T-helper 22 cell (primary cell): Measurements from ENCODE around the gene SELENOO.
"Not testable (repeated sequence)": the region's sequence is repeated elsewhere in the genome, so short reads cannot be mapped to it uniquely, and the experiment has no call there.

Experiments used
- DNase-seq: peaks from one replicate; pipeline ENCODE4 v3.0.0-alpha.2; 2020; ENCODE audit warnings: low read depth

Gene SELENOO, protein sequence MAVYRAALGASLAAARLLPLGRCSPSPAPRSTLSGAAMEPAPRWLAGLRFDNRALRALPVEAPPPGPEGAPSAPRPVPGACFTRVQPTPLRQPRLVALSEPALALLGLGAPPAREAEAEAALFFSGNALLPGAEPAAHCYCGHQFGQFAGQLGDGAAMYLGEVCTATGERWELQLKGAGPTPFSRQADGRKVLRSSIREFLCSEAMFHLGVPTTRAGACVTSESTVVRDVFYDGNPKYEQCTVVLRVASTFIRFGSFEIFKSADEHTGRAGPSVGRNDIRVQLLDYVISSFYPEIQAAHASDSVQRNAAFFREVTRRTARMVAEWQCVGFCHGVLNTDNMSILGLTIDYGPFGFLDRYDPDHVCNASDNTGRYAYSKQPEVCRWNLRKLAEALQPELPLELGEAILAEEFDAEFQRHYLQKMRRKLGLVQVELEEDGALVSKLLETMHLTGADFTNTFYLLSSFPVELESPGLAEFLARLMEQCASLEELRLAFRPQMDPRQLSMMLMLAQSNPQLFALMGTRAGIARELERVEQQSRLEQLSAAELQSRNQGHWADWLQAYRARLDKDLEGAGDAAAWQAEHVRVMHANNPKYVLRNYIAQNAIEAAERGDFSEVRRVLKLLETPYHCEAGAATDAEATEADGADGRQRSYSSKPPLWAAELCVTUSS

DNA sequence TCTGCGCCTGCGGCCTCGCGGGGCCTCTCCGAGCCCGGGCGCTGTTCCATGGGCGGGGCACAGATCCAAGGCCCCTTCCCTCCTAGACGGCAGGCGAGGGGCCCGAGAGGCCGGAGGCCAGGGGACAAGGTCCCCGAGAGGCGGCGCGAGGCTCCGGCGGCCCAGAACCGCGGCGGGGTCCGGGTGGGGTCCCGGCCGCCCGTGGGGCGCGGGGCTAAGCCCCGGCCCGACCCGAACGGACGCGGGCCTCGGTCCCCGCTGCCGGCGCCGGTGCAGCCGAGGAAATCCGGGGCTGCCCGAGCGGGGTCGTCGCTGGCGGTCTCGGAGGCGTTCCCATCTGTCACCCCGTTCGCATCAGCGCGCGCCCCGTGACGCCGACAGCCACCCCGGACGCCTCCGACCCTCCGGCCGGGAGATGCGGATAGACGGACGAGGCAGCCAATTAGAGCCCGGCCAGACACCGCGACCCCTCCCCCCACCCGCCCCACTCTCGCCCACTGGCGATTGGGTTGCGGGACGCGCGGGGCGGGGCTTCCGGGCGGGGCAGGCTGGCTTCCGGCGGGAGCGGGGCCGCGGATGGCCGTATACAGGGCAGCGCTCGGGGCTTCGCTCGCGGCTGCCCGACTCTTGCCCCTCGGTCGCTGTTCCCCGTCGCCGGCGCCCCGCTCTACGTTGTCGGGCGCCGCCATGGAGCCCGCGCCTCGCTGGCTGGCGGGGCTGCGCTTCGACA lies at the start of gene SELENOO:
SELENOO (plus strand) TSS at position 551 of the 730 bp plus-strand sequence; CDS start at position 577, 26 bp downstream.
- DNase-seq: peak; percentile 86

DNA sequence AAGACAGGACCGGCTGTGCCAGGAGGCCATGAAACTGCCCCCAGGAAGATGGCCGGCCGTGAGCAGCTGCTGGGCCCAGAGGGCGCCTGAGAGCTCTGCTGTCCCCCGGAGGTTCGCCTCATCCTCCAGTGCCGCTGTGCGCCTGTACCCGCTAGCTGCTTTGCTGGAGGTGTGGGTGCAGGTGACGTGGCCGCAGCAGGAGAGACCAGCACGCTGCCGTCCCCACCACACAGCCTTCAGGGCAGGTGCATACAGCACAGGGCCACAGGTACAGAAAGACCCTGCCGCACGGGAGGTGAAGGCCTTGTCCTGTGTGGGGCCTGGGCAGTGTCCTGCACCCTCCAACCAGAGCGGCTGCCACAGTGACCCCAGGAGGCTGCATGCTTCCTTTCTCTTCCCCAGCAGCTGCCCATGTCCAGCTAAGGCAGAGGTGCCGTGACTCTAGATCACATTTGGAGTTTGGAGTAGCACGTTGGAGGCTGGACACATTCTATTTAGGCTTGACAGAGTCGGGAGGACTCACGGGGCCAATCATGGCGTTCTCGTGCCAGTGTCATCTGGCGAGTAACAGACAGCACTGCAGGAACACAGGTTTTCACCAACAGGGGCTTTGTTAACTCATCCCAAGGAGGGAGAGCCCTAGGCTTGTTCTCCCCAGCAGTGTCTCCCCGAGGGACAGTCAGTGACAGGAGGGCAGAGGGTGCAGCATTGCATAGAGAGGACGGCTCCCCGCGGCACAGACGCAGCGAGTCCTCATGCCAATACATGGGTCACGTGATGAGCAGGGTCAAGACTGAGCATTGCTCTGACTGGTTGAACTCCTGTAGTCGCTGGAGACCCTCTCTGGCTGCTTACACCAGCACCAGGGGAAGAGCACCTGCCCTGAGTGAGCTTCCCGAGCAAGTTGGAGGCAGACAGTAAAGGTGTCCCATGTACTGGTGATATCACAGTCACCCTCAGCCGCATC lies 49.0 kb upstream of the SELENOO start:
- no peak for DNase-seq

DNA sequence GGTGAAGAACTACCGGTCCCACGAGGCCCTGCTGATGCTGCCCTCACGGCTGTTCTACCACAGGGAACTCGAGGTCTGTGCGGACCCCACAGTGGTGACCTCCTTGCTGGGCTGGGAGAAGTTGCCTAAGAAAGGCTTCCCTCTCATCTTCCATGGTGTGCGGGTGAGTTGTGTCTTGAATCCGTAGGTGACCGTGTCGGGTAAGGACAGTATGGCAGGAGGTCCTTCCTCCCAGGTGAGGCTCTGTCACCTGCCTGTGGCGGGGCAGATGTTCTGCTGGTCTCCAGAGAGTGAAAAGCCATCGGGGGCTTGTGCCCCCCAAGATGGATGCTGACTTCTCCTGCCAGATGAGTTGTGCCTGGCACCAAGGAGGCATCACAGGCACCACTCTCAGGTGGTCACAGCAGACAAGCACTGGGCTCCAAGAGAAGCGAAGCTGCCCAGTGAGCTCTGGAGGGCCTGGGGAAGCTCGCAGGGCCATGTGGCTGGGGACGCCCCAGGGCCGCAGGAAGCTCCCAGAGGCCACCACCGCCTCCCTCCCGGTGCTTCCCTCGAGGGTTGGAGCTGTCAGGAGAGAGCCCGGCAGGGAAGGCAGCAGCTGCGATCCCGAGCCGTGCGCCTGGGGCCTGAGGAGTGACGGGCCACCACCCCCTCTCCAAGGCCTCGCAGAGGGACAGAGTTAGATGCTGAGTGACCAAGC lies 47.6 kb upstream of the SELENOO start:
- no peak for DNase-seq

DNA sequence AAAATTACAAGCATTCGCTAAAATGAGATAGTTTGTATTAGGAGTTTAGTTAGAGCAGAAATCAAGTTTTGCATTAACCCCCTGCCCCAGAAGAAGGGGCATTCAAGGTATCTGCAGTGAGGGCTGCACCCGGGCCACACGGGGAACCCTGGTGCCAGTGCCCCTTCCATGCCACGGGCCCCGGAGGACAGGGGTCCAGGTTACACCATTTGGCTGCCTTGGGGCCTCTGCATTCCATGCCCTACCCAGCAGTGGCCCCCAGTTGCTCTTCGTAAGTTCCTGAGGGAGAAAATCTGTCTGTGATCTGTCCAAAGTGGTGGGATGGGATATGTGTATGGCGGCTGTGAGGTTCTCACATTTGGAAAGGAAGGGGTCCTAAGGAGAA lies 47.1 kb upstream of the SELENOO start:
- DNase-seq: no peak

DNA sequence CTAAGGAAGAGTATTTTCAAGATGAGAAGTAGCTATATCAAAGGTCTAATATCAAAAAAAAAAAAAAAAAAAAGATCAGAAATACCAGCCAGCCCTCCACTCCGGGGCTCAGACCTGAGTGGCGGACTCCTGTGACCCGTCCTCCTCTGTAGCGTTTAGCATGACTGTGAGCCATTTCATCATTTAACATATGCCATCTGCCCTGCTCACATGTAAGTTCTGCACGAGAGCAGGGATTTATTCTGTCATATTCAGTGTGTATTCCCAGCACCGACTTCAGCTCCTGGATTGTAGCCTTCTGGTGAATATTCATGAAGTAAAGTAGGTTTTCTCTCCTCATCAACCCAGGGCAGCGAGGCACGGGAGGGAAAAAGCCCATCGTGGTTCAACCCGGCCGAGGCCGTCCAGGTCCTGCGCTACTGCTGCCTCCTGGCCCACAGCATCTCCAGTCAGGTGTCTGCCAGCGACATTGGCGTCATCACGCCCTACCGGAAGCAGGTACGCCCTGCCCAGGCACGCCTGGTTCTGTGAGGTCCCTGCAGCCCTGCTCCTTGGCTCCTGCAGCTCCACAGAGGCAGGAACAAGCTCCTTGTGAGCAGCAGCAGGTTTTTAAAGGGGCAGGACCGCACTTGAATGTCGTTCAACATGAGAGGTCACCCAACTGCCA lies 43.0 kb upstream of the SELENOO start:
- DNase-seq: no peak

DNA sequence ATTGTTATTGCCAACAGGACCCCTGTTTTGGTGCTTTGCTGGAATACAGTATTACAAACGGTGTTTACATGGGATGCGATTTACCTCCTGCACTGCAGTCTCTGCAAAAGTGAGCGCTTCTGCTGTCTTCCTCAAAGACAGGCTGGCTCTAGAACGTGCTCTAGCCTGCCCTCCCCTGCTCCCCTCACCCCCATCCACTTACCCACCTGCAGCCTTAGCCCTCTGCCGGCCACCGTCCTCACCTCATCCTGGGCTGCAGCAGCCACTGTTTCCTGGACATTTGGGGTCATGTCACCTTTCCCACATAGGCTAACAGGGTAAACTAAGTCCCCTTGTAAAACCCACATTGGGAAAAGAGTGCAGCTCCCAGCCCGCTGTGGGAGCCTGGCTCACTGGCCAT lies 39.9 kb upstream of the SELENOO start:
- DNase-seq: no peak

DNA sequence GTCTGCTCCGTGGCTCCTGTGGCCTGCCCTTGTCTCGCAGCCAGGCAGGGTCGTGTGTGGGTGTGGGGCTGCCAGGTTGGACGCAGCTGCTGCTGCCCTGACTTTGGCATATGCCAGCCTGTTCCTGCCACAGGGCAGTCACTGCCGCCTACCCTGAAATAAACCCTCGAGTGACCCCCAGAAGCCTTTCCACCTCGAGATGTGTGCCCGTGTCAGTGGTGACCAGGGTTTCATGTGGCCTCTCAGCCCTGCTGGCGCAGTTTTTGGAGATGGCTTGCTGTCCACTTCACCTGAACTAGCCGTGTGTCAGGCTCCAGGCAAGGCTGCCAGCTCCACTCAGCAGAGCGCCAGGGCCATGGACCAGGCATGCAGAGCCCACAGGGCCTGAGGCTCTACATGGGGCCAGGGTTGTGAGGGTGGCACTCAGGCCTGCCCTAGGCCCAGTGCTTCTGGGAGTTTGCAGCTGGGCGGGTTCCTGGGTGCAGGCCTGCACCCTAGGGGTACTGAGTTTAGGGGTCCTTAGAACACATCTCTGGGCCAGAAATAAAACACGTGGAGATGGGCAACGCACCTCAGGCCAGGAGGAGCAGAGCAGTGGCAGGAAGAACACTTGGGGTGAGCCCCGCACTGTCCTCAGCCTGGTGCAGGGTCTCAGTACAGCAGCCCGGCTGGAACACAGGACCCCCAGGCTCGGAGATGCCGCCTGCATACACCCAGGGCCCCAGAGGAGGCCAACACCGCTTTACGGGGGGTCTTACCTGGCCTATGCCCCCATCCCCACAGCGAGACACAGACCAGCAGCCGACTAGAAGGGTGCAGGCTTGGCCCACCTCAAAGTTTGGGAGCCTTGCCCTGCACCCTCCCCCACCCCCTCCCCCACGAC lies 39.1 kb upstream of the SELENOO start:
- no peak for DNase-seq

DNA sequence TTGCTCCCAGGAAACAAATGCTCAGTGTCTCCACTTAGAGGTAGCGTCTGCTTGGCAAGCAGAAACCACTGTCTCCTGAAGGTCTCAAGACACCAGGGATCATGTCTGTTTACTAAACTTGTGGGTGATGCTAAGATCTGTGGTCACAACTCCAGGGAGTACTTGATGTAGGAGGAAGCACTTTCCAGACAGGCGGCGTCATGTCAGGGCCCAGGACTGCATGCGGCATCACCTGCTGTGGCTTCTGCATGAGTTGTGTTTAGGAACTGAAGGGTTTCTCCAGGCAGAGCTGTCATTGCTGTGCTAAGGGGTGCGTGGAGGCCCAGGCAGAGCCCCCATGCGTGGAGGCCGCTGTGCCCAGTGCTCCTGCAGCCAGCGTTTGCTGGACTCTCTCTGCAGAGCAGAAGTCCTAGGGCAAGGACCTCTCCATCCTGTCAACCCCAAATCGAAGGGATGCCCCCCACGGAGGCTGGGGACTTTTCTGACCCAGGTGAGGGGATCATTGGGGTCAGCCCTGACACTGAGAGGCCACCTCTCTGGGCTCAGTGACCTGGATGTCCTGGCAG lies 38.3 kb upstream of the SELENOO start:
- no peak for DNase-seq

DNA sequence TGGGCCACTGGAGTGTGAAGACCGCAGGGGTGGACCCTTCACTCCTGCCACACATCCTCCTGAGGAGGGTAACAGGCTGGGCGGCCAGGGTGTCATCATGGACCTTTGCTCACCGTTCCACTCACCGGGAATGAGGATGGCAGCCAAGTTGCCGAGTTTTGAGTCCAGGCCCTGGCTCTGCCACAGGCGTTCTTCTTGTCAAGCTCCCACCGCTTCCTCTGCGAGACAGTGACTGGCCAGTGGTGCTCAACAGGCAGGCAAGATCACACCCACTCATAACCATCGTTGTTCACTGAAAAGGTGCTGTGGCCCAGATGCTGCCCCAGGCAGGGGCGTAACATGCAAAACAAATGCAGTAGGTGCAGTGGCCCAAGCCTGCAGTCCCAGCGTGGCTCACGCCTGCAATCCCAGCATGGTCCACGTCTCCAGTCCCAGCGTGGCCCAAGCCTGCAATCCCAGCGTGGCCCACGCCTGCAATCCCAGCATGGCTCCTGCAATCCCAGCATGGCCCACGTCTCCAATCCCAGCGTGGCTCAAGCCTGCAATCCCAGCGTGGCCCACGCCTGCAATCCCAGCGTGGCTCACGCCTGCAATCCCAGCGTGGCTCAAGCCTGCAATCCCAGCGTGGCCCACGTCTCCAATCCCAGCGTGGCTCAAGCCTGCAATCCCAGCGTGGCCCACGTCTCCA lies 35.2 kb upstream of the SELENOO start:
- DNase-seq: no peak

DNA sequence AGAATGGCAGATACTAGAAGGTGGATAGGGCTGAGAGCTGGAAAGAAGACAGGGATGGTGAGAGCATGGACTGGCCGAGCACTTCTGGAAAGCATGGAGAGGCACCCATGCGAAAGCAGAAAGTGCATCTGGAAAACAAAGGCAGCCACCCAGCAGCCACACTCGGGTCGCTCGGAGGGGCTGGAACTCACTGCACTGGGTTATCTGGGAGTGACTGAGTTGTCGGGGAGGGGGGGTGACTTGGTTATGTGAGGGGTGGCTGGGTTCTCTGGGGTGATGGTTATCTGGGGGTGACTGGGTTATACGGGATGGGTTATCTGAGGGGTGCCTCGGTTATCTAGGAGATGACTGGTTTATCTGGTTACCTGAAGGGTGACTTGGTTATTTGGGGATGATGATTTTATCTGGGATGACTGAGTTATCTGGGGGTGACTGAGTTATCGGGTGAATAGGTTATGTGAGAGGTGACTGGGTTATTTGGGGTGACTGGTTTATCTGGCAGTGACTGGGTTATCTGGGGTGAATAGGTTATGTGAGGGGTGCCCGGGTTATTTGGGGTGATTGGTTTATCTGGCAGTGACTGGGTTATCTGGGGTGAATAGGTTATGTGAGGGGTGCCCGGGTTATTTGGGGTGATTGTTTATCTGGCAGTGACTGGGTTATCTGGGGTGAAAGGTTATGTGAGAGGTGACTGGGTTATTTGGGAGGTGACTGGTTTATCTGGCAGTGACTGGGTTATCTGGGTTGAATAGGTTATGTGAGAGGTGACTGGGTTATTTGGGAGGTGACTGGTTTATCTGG lies 32.9 kb upstream of the SELENOO start:
- no peak for DNase-seq

DNA sequence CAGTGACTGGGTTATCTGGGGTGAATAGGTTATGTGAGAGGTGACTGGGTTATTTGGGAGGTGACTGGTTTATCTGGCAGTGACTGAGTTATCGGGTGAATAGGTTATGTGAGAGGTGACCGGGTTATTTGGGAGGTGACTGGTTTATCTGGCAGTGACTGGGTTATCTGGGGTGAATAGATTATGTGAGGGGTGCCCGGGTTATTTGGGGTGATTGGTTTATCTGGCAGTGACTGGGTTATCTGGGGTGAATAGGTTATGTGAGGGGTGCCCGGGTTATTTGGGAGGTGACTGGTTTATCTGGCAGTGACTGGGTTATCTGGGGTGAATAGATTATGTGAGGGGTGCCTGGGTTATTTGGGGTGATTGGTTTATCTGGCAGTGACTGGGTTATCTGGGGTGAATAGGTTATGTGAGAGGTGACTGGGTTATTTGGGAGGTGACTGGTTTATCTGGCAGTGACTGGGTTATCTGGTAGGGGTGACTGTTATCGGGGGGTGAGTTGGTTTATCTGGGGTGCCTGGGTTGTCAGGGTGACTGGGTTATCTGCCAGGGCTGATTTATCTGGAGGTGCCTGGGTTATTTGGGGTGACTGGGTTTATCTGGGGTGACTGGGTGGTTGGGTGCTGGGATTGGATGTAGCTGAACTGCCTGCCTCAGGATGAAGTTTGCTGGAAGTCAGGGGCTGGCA lies 32.2 kb upstream of the SELENOO start:
- not testable (repeated sequence) for DNase-seq

DNA sequence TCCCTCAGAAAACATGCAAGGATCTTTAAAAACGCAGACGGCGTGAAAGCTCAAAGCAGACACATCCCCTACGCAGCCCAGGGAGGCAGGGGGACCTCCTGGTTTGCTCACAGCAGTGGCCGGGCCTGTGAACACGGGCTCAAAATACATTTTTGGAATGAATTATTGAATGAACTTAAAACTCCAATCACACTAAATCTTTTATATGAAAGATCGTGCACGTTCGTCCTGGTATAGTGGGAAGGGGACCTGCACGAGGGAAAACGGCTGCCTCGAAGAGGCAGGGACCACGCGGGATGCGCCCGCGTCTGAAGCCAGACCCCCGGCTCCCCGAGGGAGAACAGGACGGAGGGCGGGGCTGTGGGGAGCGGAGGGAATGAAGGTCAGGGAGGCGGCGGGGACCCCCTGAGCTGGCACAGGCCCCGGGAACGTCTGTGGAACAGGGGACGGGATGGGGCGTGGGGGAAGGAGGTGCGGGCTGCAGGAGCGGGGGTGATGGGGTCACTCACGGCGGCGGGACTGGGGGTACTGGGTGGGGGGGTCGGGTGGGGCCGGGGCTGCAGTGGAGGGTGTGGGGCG lies 31.5 kb upstream of the SELENOO start:
- no peak for DNase-seq

DNA sequence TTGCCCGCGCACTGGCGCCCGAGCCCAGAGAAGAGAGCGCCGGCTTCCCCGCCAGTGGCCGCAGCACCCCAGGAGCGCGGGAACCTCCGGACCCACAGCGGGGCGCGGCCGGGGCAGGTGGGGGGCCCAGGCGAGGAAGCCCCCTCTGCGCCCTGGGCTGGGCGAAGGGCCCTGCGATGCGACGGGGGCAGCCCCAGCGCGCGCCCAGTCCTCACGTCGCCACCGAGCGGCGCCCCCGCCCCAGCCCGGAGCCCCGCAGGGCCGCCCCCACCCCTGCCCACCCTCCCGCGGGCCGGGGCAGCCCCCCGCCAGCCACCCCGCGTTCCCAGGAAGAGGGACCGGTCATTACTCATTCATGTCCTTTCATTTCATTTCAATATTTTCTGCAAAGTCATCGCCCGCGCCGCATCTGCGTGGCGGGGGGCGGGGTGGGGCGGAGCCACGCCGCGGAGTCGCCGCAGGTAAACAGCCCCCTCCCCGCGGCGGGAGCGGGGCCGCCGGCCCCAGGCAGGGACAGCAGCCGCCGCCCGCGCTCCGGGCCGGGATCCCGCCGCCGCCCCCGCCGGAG lies 31.0 kb upstream of the SELENOO start:
- DNase-seq: no peak

DNA sequence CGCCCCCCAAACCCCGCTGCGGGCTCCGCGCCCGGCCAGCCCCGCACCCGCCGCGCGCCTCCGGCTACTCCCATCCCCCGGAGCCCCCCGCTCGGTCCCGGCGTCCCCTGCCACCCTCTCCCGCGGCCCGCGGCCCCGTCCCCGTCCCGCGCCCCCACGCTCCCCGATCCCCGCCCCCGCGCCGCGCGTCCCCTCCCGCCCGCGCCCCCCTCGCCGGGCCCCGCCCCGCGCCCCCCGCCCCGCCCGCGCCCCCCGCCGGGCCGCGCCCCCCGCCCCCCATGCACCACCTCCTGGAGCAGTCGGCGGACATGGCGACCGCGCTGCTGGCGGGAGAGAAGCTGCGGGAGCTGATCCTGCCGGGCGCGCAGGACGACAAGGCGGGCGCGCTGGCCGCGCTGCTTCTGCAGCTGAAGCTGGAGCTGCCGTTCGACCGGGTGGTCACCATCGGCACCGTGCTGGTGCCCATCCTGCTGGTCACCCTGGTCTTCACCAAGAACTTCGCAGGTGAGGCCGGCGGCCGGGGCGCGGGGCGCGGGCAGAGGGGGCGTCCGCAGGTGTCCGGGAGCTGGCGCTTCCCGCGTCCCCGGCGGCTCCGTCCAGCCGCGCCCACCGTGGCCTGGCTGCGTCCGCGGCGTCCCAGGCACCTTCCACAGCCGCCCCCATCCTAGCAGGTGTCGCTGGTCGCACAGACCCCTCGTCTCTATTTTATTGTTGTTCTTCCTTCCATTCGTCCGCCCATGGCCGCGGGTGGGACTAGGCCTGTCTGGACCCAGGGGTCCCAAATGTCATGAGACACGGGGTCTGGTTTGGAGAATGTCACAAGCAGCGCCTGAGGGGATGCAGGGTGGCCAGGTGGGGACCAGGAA lies 30.1 kb upstream of the SELENOO start, which contains the start of gene PANX2:
PANX2 (plus strand) TSS at position 279 of the 866 bp plus-strand sequence; CDS start at position 279, 0 bp downstream.
- no peak for DNase-seq

DNA sequence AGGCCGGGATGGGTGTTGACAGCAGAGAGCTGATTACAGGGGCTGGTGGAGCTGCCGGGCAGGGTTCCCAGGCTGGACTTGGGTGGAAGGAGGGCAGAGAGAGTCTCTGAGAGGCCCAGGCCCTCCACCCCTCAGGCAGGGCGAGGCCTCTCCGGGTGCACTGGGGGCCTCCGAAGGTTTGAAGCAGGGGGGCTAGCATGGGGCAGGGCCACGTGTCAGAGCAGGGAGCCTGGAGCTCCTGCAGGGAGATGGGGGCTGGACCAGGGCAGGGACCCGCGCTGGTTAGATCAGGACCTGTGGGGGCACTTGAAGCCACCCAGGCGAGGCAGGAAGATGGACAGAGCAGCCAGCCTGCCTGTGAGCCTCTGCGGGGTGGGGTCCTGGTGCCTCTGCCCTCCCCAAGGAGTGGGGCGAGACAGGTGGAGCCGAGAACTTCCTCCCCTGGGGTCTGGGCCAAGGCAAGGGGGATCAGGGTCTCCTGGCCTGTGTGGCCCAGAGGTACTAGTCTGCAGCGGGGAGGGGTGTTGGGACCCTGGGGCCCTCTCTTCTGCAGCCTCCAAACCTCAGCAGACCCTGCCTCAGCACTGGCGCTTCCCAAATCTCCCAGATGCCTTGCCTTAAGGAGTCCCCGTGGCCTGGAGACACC lies 29.4 kb upstream of the SELENOO start:
- no peak for DNase-seq
